NOMO-1 (cell line): ENCODE results near the gene THAP7.

Experiments
- DNase-seq, 2 experiments: peaks; one replicate each; lab custom pipeline; 2025; ENCODE audit not compliant: unreplicated experiment in 2 of 2; lab: John Stamatoyannopoulos, UW

The THAP7 gene

GRCh38 chr22:20994128-20994901, 7.6 kb downstream of the THAP7 start:
- no peak for DNase-seq

- DNase-seq: no peak
Measured at GRCh38 chr22:20993304-20994127, 8.4 kb downstream of the THAP7 start.

GRCh38 chr22:20992456-20993303, 9.2 kb downstream of the THAP7 start:
- DNase-seq: no peak

GRCh38 chr22:20992056-20992442, 9.9 kb downstream of the THAP7 start:
- no peak for DNase-seq

DNA sequence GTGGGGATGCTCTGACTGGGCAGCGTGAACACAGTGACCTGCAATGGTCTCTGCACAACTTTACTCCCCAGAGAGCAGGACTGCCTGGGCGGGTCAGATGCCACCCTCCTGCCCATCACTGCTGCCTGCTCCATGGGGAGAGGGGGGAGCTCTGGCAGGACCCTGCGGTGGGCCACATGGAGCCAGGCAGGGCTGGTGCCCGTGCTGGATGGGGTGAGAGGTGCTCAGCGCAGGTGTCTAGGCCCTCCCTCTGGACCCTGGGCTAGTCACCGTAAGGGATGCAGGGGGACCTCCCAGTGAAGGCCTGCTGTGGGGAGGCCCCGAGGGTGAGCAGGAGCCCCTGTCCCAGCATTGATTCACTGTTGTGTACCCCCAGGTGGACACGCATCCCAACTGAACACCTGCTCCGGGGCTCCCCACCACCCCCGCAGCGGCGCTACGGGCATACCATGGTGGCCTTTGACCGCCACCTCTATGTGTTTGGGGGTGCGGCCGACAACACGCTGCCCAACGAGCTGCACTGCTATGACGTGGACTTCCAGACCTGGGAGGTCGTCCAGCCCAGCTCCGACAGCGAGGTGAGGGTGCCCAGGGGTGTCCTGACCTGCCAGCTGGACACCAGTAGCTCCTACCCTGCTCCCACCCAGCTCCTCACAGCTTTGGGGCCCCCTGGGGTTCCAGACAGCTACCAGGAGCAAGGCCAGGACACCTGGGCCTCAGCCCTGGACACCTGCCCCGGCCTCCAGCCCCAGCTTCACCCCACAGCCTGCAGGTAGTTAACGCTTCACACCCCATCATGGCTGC, 10.5 kb downstream of the THAP7 start:
- DNase-seq: no peak

GRCh38 chr22:20990184-20991180, 11.4 kb downstream of the THAP7 start:
- no peak for DNase-seq

DNA sequence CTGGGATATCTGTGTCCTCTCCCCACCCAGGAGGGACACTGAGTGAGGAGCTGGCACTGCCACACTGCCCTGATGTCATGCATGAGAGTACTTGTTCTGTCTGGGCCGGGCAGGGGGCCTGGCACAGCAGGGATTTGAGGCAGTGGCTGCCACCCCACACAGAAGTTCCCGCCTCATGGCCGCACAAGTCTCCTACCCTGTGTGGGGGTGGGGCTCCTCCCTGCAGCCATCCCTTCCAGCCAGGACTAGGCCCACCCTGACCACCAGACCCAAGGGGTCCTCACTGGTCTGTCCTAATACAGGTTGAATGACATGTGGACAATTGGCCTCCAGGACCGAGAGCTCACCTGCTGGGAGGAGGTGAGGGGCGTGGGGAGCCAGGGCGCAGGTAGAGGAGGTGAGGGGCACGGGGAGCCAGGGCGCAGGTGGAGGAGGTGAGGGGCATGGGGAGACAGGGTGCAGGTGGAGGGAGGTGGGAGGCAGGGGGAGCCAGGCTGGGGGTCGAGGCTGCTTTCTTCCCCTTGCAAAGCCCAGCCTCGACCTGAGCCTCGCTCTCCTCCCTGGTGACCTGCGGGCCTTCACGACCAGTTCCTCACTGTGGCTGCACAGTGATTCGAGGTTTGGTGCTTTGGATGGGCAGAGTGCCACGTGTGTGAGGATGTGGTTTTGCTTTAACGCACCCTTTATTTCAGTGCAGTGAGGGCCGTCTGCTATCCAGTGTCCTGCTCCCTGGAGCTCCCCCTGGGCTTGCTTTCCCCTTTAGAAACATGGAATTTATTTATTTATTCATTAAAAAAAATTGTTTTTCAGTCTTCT, 12.4 kb downstream of the THAP7 start:
- no peak for DNase-seq

DNA sequence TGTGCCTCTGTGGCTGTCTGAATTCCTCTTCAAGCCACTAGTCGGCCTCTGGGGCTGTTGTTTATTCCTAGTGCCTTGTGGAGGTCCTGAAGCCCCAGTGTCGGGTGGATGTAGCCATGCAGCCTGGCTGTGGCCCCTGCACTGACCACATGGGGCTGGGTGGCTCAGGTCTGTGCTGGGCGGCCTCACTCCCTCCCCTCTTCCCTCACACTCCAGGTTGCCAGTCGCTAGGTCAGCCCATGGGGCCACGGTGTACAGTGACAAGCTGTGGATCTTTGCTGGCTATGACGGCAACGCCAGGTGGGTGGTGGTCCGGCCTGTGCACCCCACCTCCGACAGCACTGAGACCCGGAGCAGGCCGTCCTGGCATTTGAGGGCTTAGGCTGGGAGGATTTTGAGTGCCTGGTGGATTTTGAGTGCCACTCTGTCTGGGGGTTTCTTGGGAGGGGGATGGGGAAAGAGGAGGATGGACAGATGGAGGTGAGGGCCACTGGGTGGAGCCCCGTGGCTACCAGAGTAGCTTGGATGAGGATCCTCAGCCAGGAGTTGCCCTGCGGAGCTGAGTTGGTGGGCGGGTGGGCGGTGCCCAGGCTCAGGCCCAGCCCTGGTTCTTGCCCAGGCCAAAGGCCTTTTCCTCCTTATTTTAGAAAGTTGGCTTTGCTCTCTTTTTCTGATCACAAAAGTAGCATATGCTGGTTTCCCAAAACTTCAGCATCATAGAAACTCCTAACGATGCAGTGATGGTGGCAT, 13.2 kb downstream of the THAP7 start:
- no peak for DNase-seq

DNA sequence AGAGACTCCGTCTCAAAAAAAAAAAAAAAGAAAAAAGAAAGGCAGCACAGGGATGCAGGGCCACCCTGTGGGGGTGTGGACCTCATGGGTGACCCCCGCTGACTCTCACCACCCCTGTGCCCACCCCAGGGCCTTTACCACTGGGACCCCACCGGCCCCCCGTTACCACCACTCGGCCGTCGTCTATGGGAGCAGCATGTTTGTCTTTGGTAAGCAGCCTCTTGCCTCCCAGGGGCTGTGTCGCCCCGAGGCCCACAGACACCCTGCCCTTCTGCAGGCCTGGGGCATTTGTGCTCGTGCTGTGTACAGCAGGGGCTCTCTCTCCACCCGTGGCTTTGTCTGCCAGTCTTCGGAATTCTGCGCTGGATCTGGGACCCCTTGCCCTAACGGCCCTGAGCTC, 14.5 kb downstream of the THAP7 start:
- DNase-seq: no peak

DNA sequence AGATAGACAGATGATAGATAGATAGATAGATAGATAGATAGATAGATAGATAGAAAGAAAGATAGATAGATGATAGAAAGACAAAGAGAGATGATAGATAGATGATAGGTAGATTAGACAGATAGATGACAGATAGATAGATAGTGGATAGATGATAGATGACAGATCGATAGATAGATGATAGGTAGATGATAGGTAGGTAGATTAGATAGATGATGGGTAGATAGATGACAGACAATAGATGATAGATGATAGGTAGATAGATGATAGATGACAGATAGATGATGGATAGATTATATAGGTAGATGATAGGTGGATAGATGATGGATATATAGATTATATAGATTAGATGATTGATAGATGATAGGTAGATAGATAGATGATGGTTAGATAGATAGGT, 15.6 kb downstream of the THAP7 start:
- DNase-seq: no peak

DNA sequence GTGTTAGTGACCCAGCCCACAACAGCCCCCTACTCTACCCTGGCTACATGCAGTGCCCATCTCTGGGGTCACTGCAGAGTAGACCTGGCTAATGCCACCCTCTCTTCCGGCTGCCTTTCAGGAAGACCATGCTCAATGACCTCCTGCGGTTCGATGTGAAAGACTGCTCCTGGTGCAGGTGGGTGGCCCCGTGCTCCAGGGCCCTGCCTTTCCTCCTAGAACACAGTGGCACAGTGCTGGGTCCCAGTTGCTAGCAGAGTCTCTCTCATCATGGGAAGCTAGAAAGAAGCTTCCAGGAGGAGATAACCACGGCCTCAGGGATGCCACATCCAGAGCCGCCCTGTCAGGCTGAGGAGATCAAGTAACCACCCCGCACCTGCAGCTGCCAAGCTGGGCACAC, 16.2 kb downstream of the THAP7 start:
- DNase-seq: no peak

DNA sequence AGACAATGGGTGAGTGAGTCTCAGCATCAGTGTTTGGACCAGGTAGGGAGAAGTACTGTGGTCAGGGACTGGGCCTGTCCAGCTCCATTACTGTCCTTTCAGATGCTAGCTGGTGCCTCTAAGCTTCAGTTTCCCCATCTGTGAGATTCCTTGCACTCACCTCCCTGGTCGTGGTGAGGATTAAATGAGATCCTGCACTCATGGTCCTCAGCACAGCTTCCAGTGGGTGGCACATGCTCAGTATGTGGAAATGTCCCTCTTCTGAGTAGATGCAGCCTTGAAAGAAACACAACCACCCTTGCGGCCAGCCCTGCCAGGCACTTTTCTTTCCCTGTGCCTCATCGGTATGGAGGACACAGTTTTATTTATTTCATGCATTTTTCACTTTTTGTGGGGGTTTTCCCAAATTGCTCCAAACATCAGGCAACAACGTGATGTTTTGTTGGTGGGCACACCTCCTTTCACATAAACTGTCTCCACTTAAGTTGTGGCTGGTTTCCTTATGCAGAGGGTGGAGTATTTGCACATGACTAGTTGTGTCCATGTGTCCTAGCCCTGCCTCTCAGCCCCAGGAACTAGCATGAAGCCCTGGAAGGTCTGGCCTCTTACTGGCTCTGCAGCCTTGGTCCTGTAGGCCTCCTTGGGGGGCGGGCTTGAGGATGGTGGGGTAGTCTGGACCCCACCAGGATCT, 18.7 kb downstream of the THAP7 start:
- DNase-seq: no peak

DNA sequence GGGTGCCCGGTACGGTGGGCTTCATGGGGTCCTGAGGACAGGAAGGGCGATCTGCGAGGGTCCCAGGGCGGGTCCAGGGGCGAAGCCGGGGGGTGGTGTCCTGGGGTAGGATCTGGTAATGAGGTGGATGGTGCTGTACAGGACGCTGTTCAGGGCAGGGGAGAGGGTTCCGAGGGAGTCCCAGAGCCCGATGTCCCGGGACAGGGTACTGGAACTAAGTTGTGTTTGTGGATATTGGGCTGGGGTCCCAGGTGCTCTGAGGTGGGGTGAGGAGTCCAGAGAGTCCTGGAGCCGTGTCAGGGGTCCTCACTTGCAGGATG, 19.4 kb downstream of the THAP7 start:
- DNase-seq: no peak

DNA sequence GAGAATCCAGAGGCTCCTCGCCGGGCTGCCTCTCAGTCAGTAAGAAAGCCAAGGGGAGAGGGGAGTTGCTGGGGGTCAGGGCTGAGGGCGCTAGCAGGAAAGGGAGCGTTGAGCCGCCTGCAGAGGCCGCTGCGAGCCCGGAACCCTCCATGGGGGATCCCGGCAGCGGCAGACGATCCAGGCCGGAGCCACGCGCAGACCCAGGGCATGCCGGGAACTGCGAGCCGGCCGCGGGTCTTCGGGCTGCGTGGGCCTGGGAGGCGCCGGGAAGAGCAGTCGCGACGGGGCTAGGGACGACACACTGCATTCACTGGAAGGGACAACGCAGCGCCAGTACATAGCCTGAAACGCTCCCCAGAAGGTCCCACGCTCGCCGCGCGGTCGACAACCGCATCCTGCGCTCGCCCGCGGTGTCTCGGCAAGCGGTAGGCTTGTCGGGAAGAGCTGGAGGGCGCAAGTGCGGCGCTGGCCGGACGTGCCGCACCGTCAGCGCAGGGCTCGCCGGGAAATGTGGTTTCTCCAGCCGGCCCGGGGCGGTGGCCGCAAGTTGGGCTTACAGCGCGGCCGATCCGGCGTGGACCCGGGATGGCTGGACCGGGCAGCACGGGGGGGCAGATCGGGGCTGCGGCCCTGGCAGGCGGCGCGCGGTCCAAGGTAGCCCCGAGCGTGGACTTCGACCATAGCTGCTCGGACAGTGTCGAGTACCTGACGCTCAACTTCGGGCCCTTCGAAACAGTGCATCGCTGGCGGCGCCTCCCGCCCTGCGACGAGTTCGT, 19.9 kb downstream of the THAP7 start, which contains the start of gene LZTR1:
Gene LZTR1, plus strand, starts transcription at position 511 of the 776 bp plus-strand sequence. Its CDS starts 75 bp downstream, at position 586.
- DNase-seq: peak; percentile 75 to 88

DNA sequence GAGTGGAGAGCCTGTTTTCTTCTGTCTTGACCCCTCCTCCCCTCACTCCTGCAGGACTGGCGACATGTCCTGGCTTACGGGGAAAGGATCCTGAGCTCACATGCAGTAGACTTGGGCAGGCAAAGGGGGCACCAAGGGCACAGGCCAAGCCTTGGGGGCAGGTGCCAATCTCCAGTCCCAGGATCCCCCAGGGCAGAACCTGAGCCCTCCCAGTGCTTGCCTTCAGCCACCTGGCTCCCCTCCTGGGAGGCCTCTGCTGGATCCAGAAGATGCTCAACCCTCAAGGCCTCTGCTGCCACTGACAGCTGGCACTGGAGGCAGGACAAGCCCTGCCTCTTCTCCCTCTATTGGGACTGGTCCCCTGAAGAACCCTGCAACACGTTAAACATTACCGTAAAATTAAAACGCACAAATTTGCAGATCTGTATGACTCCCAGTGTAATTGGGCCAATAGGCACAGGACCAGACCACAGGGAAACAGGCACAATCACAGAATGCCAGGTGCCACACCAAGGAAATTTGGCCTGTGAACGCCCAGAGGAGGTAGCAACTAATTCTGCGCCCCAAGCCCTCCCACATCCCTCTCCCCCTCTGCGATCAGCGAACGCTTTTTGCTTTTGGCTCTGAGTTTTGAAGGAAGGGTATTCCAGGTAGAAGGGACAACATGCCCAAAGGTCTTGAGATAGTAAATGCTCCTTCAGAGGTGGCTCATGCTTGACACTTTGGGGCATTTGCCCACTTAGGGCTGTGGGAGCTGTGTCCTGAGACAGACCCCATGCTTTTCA, 20.8 kb downstream of the THAP7 start:
- no peak for DNase-seq

DNA sequence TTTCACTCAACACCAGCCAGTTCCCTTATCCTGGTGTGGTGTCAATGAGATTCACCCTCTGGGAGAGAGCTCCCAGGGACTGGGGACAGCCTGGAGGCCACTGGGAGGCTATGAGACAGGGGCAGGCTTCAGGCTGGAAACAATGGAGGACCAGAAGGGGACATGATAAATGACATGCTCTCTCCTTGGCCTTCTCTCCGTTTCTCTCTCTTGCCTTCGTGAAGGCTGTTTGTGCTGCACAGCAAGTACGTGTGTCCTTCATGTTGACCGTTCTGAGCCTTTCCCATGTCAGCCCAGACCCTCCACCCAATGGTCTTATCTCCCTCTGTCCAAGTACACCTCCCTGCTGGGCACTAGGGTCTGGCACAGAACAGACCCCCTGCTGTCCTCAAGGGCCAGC, 21.4 kb downstream of the THAP7 start:
- DNase-seq: no peak
